Tibial nerve (tissue), 4 donors: ENCODE results near the gene SHTN1.

Source experiments
- EP300 ChIP-seq, 2 donors: sonication (generic); formaldehyde crosslinking; IDR thresholded peaks; one replicate each; pipeline ENCODE4 v1.6.1; 2017; ENCODE audit warnings: antibody characterized with exemption in 2 of 2, mild to moderate bottlenecking in 1 of 2
- POLR2A ChIP-seq, 2 donors: fragments of 450-650 bp; IDR thresholded peaks; one replicate each; pipeline ENCODE4 v1.6.1; 2017; ENCODE audit warnings: antibody characterized with exemption in 2 of 2, mild to moderate bottlenecking in 2 of 2, moderate library complexity in 2 of 2
- TF ChIP-seq, protein P1 (sequence below), 5 experiments: fragments of 200-600 bp in 3 of 5; fragments of 450-650 bp in 2 of 5; sonication (generic) in 3 of 5; IDR thresholded peaks; one replicate each; pipeline ENCODE4 v1.5.1; 2016 to 2019; ENCODE audit warnings: antibody characterized with exemption in 5 of 5, mild to moderate bottlenecking in 3 of 5, moderate library complexity in 2 of 5

DNA sequence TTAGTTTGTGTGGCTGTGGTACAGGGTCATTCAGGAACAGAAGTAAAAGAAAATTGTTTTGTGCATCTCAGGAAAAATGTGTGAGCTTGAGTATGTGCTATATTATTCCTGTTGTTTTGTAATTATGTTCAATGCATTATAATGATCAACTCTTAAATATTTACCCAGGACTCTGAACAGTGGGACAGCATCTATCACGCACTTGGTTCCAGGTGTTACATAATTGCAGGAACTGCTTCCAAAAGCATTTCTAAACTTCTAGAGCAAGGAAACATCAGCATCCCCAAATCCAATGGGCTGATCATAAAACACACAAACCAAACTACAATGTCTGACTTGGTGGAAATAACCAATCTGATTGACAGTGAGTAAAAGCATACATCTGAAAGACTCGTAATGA is 129.1 kb downstream of the SHTN1 start:
- TF ChIP-seq, protein P1, sequence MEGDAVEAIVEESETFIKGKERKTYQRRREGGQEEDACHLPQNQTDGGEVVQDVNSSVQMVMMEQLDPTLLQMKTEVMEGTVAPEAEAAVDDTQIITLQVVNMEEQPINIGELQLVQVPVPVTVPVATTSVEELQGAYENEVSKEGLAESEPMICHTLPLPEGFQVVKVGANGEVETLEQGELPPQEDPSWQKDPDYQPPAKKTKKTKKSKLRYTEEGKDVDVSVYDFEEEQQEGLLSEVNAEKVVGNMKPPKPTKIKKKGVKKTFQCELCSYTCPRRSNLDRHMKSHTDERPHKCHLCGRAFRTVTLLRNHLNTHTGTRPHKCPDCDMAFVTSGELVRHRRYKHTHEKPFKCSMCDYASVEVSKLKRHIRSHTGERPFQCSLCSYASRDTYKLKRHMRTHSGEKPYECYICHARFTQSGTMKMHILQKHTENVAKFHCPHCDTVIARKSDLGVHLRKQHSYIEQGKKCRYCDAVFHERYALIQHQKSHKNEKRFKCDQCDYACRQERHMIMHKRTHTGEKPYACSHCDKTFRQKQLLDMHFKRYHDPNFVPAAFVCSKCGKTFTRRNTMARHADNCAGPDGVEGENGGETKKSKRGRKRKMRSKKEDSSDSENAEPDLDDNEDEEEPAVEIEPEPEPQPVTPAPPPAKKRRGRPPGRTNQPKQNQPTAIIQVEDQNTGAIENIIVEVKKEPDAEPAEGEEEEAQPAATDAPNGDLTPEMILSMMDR (IDR thresholded peaks at IDR 0.05): no peak
- no peak for TF ChIP-seq POLR2A (IDR thresholded peaks at IDR 0.05)
- no peak for TF ChIP-seq EP300 (IDR thresholded peaks at IDR 0.05)
